T-helper 2 cell (primary cell): Measurements from ENCODE around the gene PPFIA1.
"Not testable (repeated sequence)": the region's sequence is repeated elsewhere in the genome, so short reads cannot be mapped to it uniquely, and the experiment has no call there.

ENCODE experiments used
- DNase-seq, 5 experiments: peaks; one replicate each; pipeline versions ENCODE4 v3.0.0 to v3.0.0-alpha.2; 2012 to 2022

Gene PPFIA1

DNA sequence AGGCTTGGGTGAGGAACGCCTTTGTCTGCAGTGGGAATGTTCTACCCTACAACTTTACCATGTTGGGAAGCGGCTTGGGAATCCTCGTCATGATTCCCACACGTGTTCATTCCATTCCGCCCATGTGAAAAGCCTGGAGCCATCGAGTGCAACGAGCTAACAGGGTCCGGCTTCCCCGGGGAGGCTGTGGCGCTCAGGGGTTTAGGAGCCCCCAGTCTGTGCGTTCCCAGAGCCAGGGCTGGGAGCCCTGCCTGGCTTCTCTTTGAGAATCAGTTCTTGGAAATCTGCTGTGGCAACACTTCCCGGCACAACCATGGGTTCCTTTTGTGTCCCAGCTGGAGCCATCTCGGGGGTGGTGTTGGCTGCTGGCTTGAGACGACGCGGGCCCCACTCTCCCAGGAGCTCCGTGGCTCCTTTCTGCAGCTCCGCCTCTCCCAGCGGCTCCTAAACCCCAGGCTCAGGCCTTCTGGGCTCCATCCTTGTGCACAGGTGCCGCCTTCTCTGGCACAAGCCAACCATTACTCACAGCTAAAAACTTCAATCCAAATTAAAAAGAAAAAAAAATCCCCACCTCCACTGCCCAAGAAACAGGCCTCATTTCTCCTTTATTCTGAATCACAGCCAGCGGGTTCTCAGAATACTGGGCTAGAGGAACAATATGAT, 18.7 kb upstream of the PPFIA1 start:
- no peak for DNase-seq

DNA sequence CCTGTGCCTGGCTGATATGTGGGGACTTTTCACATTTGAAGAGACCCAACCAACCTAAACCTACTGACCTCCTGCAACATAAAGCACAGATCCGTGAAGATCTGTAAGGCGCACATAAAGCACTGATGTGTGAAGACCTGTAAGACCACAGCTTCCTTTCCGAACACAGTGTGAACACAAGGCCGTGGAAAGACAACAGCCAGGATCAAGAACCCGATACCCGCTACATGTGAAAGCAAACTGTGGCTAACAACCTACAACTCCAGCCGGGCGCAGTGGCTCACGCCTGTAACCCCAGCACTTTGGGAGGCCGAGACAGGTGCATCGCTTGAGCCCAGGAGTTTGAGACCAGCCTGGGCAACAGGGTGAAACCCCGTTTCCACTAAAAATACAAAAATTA, 17.6 kb upstream of the PPFIA1 start:
- peak in 1 of 5 experiments; percentile 3 for DNase-seq

DNA sequence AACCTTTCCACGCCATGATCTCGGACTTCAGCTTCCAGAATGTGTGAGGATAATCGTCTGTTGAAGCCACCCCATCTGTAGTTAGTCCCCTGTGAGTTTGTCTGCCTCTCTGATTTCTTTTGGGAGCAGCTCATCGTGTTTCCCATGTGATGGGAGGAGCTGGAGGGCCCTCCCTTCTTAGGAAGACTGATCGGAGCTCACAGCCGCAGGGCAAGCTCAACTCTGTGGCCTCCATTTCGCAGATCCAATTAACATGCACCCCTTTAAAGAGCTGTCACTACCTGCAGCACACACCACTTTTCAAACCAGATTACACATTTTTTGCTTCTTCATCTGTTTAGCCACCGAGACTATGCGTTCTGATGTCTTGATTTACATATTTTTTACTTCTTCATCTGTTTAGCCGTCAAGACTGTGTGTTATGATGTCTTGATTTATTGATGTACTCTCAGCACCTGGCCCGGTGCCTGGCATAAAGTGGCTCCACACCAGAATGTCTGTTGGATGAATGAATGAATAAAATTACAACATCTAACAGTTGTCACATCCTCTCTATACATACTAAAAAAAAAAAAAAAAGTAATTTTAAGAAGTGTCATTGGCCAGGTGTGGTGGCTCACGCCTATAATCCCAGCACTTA, 14.9 kb upstream of the PPFIA1 start:
- DNase-seq, result no peak

DNA sequence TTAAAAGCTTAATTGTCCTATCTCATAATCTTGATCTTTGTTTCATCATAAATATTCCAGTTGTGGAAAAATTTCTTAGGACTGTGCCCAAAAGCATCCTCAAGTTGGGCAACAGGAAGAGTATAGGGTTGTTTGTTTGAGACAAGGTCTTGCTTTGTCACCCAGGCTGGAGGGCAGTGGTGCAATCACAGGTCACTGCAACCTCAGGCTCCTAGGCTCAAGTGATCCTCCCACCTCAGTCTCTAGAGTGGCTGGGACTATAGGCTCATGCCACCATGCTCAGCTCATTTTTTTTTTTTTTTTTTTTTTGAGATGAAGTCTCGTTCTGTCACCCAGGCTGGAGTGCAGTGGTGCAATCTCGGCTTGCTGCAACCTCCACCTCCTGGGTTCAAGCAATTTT, 11.4 kb upstream of the PPFIA1 start:
- DNase-seq, result not testable (repeated sequence)

DNA sequence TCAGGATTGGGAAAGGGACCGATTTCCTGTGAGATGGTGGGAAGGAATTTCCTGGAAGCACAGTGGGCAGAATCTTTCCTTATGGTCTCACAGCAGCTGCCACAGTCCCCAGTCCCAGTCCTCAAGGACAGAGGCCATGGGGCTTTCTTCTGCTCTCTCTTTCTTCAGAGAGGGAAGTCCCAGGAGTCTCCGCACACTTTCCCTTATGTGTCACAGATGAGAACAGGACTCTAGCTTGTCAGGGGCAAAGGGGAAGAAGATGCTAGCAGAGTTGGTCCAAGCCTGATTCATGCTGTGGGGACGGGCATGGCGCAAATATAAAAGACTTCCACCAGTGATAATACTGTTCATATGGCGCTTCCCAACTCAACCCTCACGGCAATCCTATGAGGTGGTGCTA, 7.5 kb upstream of the PPFIA1 start:
- no peak for DNase-seq

DNA sequence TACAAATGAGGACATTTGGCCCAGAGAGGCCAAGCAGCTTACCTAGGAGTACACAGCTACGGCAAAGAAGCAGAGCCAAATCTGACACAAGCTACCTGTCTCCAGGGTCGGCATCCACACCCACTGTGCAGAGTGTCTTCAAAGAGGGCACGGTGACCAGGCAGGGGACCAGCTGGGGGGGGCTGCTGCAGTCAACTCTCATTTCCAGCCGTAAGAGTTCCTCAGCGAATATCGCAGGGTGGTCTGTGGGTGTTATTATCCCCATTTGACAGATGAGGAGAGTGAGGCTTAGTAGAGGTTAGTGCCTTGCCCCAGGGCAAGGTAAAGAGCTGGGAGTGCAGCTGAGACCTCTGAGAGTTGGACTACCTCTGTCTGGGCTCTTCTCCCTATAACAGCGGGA, 7.1 kb upstream of the PPFIA1 start:
- no peak for DNase-seq

DNA sequence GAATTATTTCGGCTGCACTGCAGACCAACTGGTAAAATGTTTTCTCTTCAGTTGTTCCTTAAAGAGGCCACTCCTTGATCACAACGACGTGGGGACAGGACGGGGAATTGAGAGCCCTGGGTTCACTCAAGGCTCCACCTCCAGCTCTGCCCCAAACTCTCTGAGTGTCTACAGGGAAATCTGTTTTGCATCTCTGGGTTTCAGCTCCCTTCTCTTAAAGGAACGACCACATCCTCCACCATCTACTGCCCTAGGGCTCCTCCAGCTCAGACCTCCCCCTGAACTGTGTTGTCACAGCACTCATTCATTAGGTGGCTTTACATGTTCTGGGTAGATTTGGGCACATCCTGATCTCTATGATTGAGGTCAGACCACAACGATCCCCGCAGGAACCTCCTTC, 5.1 kb upstream of the PPFIA1 start:
- peak in 1 of 5 experiments; percentile 7 for DNase-seq

DNA sequence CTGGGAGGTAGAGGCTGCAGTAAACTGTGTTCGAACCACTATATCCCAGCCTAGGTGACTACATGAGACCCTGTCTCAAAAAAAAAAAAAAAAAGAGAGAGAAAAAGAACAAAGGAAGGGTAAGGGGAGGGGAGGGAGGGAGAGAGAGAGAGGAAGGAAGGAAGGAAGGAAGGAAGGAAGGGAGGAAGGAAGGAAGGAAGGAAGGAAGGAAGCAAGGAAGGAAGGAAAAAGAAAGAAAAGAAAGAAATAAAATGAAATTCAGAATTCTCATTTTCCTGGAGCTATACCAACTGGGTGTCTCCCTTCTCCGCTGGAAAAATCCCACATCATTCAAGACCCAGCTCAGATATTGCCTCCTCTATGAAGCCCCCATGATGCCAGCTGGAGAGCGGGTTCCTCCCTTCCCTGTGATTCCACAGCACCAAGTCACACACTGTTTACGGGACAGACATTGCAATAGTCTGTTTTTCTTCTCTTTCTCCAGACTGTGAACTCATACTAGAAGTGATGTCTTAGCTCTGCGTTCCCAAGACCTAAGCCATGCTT, 3.0 kb upstream of the PPFIA1 start:
- DNase-seq, result no peak

DNA sequence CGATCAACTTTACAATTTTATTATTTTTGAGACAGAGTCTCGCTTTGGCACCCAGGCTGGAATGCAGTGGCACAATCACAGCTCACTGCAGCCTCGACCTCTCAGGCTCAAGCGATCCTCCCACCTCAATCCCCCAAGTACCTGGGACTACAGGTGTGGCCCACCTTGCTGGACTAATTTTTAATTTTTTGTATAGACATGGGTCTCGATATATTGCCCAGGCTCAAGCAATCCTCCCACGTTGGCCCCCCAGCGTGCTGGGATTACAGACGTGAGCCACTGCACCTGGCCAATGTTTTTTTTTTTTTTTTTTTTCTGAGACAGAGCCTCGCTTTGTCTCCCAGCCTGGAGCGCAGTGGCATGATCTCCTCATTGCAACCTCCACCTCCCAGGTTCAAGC, 2.0 kb upstream of the PPFIA1 start:
- DNase-seq, result no peak

DNA sequence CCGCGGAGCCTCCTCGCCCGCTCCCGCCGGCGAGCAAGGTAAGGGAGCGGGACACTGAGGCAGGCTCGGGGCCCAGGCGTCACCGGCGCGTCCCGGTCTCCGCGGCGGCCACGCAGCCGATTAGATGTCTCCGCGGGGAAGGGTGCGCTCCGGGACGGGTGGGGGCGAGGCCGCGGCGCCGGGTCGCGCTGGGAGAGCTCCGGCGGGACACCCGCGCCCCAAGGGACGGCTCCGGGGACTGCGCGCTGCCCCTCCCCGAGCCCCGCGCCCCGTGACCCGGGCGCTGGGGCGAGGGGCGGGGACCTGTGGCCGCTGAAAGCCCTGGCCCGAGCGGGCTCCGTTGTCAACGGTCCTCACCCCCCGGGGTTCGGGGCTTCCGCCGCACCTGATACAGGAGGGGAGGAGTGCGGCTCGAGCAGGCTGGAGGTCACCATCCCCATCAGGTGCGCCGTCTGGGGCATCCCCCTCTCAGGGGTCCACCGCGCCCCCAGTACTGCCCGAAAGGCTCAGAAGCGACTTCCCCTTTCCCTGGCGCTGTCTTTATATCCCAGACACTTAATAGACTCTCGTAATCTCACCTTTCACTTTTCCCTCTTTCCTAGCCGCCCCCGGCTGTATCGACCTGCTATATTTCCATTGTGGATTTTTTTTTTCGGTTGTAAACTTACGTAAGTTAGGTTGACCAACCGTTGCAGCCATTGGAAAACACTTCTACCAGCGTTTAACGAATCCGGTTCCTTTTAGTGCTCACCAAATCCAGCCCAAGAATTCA, 573 bp downstream of the PPFIA1 start:
- DNase-seq, result peak in 4 of 5 experiments; percentile 18 to 62 (median 36)

DNA sequence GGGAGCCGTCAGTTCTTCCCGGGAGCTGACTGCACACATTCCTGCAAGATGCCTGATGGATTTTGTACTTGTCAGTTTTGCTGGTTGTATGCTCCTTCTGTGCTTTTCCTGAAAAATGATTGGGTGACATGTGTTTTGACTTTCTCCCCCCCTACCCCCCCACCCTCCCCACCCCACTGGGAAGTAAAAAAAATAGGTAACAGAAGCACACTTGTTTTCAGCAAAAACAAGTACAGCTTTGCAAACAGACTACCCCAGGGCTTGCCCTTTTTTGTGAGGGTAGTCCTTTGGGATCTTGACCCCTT, 1.1 kb downstream of the PPFIA1 start:
- DNase-seq, result no peak

DNA sequence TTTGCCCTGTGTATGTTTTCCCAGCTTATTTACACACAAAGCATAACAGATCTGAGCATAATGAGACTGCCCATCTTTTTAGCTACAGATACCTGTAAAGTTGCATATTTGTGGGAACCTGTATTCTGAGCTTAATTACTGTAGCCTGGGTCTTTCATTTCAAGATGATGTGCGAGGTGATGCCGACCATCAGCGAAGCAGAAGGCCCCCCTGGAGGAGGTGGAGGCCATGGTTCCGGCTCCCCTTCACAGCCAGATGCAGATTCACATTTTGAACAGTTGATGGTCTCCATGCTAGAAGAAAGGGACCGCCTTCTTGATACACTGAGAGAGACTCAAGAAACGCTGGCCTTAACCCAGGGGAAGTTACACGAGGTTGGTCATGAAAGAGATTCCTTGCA, 1.5 kb downstream of the PPFIA1 start:
- no peak for DNase-seq

DNA sequence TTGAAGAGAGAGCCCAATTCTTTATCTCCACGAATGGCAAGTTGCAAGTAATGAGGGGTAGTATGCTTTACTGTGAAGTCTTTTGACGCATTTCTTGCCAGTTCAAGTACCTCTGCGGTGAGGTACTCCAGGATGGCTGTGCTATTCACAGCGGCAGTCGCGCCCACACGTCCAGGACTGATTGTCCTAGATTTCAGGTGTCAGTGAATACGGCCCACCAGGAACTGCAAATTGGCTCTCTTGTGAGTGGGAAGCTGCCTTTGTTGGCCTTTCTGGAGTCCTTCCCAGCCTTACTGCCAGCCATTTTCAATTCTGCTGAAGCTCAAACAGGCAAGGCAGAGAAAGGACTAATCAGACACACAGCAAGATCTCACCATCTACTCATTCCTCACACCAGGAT, 8.5 kb downstream of the PPFIA1 start:
- DNase-seq, result no peak

DNA sequence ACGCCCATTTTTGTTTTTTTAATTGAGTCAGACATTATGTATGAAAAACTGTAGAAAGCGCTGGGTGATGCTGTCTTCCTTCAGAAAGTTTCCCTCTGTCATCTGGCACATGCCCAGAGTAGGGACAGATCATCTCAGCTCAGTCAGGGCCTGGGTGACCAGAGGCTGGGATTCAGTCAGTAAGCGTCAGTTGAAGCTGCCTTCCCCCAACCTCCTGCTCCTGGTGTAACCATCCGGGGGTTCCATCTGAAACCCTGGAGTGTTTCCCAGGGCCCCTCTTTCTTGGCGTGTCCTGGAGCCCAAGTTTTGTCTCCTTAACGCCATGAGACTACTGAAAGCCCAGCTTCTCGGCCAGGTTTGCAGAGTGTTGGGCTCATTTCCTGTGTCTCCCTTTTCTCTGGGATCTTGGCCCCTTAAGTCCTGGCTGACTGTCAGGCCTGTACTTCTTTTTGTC, 10.7 kb downstream of the PPFIA1 start:
- no peak for DNase-seq

DNA sequence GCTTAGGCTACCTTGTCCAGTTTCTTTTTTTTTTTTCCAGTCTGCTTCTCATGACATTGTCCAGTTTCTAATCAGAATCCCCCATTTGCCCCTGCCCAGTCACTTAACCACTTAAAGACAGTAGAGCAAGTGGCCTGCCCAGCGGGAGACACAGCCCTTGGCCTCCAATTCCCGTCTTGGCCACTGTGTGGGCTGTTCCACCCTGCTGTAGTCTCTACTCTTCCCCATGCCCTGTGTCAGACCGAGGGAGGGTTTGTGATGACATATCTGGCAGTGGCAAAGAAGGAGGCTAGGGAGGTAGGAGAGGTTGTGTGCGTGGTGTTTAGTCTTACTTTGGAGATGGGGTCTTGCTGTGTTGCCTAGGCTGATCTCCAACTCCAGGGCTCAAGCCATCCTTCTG, 11.5 kb downstream of the PPFIA1 start:
- DNase-seq, result no peak

DNA sequence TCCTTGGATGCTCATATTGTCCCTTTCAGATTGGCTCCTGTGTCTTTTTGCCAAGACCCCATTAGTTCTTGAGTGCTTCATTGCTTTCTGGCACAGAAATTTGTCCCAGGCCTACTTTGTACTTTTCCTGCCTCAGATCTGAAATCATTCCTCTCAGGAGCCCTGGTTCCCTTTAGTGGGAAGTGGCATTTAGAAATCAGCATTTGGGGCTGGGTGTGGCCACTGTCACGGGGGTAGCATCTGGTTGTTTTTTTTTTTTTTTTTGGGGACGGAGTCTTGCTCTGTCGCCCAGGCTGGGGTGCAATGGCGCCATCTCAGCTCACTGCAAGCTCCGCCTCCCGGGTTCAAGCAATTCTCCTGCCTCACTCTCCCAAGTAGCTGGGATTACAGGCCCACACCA, 18.2 kb downstream of the PPFIA1 start:
- DNase-seq, result no peak

DNA sequence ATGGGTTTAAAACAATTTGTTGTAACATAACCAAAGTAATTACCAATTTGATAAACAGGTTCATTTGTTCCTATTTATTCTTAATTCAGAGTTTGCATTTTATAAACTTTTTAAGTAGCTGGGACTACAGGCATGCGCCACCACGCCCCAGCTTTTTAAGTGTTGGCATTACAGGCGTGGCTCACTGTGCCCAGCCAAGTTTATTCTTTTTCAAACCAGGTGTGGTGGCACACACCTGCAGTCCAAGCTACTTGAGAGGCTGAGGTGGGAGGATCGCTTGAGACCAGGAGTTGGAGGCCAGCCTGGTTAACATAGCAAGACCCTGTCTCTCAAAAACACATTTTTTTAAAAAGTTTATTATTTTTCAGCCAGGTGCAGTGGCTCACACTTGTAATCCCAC, 19.1 kb downstream of the PPFIA1 start:
- DNase-seq, result no peak

DNA sequence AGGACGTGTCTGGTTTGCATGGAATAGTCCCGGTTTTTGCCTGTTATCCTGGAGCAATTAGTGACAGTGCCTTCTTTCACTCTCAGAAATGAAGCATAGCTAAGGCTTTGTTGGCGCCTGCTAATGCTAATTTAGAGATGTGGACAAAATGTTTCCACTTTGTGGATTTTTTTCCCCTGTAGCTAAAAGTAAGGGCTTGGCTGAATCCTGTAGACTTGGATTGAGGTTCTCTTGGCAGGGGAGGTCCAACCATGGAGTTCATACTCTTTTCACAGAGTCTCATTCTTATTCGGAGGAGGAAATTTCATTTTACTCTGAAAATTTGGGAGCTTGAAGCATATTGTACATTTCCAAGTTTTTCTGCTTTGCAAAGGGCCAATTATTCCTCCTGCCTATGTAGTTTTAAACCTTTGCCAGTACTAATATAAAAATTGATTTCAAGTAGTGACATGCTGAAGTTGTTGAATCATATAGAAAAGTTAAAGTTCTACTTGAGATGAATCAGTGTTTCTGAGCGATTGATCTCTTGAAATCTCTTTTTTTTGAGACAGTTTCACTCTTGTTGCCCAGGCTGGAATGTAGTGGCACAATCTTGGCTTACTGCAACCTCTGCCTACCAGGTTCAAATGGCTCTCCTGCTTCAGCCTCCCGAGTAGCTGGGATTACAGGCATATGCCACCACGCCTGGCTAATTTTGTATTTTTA, 20.0 kb downstream of the PPFIA1 start:
- no peak for DNase-seq

DNA sequence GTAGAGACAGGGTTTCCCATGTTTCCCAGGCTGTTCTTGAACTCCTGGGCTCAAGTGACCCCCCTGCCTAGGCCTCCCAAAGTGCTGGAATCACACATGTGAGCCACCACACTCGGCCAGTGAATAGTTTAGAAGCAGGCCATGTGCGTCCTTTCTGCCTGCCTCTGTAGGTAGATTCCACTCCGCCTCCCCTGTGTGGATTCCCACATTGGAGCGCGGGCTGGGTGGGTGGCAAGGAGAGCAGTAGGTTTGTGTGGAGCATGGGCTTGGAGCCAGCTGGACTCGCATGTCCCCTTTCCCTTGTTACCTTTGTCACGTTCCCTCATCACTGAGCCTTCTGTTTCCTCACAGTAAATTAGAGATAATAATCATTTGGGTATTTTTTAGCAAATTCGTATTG, 21.7 kb downstream of the PPFIA1 start:
- no peak for DNase-seq

DNA sequence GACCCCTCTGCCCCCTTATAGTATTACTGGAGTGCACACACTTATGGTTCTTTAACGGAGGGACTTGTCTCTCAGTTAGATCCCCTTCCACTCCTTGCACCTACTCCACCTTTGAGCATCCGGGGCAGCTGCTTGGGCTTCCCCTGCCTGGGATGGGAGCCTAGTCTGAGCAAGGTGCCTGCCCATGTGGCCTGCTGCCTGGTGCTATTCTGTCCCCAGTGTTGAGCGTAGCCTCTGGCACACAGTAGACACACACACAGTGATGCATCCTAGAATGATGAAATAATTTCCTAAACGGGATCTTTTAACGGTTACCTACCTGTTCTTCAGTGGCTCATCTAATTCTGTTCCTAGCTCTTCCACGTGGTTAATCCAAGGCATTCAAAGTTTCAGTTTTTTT, 22.4 kb downstream of the PPFIA1 start:
- no peak for DNase-seq

DNA sequence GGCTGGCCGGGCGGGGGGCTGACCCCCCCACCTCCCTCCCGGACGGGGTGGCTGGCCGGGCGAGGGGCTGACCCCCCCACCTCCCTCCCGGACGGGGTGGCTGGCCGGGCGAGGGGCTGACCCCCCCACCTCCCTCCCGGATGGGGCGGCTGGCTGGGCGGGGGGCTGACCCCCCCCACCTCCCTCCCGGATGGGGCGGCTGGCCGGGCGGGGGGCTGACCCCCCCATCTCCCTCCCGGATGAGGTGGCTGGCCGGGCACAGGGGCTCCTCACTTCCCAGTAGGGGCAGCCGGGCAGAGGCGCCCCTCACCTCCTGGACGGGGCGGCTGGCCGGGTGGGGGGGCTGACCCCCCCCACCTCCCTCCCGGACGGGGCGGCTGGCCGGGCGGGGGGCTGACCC, 24.7 kb downstream of the PPFIA1 start:
- not testable (repeated sequence) for DNase-seq

DNA sequence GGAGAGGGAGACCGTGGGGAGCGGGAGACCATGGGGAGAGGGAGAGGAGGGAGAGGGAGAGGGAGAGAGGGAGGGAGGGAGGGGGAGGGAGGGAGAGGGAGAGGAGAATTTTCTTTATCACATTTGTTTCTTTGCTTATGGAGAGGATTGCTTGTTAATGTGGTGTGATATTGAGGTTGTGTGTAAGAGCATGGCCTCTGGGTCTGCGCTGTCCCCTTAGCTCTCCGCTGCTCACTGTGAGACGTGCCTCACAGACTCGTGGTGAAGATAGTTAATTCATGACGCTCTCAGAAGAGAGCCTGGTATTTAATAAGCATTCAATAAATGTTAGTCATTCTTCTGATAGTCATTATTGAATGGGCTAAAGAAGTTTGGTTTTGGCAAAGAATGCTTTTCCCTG, 26.2 kb downstream of the PPFIA1 start:
- DNase-seq, result no peak

DNA sequence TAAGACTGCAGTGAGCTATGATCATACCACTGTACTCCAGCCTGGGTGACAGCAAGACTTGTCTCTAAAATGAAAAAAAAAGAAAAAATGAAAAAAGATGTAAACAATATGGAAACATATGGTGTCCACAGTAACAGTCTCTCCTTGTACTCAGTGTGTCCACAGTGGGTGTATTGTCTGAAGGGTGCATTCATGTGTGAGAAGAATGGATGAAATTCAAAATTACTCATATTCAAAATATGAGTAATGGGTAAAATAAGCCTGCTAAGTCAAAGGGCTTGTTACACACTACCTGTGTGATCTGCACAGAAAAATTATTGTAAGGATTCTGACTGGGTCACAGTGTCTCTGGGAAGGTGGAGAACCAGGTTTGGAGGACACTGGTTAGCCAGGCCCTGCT, 26.9 kb downstream of the PPFIA1 start:
- DNase-seq, result no peak
